ENCODE results near the gene PCIF1. TPM values are rescaled to one million over a fixed set of nuclear protein-coding genes. Genes with fewer than 3 reads are reported as not detected.
A peak's percentile ranks its signal among the peaks of the same experiment; 100 is the strongest.

The PCIF1 gene
- total RNA-seq, 1 experiment from 2014 or later = 26.8 TPM

GRCh38 chr20:45920462-45921336 is 13.8 kb upstream of the PCIF1 start:
- H2AFZ ChIP-seq (ENCODE audit: low read length) = no peak overlapping the region
- H4K8ac ChIP-seq (replicated peaks; ENCODE audit: insufficient read length, low read depth, low read length) = no peak overlapping the region
- no peak overlapping the region for H3K56ac ChIP-seq (ENCODE audit: insufficient read length, low read depth, low read length)
- no peak overlapping the region for H2AK5ac ChIP-seq (ENCODE audit: insufficient read length, low read length)
- no peak overlapping the region for H3K14ac ChIP-seq (ENCODE audit: insufficient read depth, low read length)
- no peak overlapping the region for H3K18ac ChIP-seq (ENCODE audit: insufficient read length, low read depth, low read length)
- H3K27ac Mint-ChIP-seq = peak overlapping the region in 1 of 3 experiments; percentile 47; a peak in 2 of 7 replicates
- no peaks in the 10 kb centered on the region for H4K20me1 ChIP-seq (ENCODE audit: control insufficient read depth, insufficient read depth, insufficient read length)
- H3K27ac ChIP-seq (ENCODE audit: insufficient read length, low read depth, low read length) = no peak overlapping the region
- H3K4me3 Mint-ChIP-seq = no peak overlapping the region
- no peaks in the 10 kb centered on the region for H3K79me1 ChIP-seq (ENCODE audit: insufficient read depth, low read depth, low read length, poor library complexity, severe bottlenecking)
- no peak for TF ChIP-seq CTCF (conservative IDR thresholded peaks at IDR 0.05)
- no peak overlapping the region for H3K9ac ChIP-seq (ENCODE audit: extremely low read depth, insufficient read length, low read length)
- no peak overlapping the region for H4K5ac ChIP-seq (ENCODE audit: insufficient read length, low read depth, low read length)
- H2BK20ac ChIP-seq (ENCODE audit: low read depth, low read length, poor library complexity, severe bottlenecking) = no peak overlapping the region
- no peaks in the 10 kb centered on the region for H3K79me2 ChIP-seq (ENCODE audit: insufficient read depth, low read length)
- H3K23ac ChIP-seq (ENCODE audit: insufficient read length, low read depth, low read length) = no peak overlapping the region
- no peak overlapping the region for H2BK12ac ChIP-seq (ENCODE audit: insufficient read length, low read depth, low read length)
- no peak overlapping the region for H2BK120ac ChIP-seq (ENCODE audit: low read depth, low read length, poor library complexity, severe bottlenecking)
- no peak overlapping the region for H3T11ph ChIP-seq (ENCODE audit: low read length)
- H2BK15ac ChIP-seq (ENCODE audit: low read depth, low read length) = no peak overlapping the region
- no peak overlapping the region for H4K91ac ChIP-seq (ENCODE audit: insufficient read length, low read depth, low read length)
- no peak overlapping the region for H3K4me2 ChIP-seq (ENCODE audit: insufficient read depth, insufficient read length, low read length)
- no peak overlapping the region for H2BK5ac ChIP-seq (ENCODE audit: insufficient read length, low read length)
- H3K9me3 Mint-ChIP-seq = no peaks in the 10 kb centered on the region
- H3K4ac ChIP-seq (ENCODE audit: low read depth, low read length) = no peak overlapping the region
- H3K27me3 ChIP-seq (ENCODE audit: insufficient read depth, low read length) = no peaks in the 10 kb centered on the region
- H3K36me3 Mint-ChIP-seq (ENCODE audit: insufficient read depth in 1 of 3, low read depth in 3 of 3) = no peaks in the 10 kb centered on the region
- no peaks in the 10 kb centered on the region for H3K4me1 ChIP-seq (ENCODE audit: insufficient read depth, low read length)
- H3K9me3 ChIP-seq (ENCODE audit: control insufficient read depth, low read depth, low read length) = no peaks in the 10 kb centered on the region
- no peaks in the 10 kb centered on the region for H3K23me2 ChIP-seq (ENCODE audit: insufficient read length, low read depth, low read length, poor library complexity, severe bottlenecking)
- no CpG with 5 or more reads among the region's 9 CpGs for whole genome bisulfite sequencing (ENCODE audit: extremely low coverage, insufficient read length, low lambda C conversion rate)
- DNase-seq = no peak
- peaks cover 6% of the 10 kb centered on the region for H3K27me3 Mint-ChIP-seq (ENCODE audit: low read depth)
- peaks cover 10 to 20% of the 10 kb centered on the region in 2 experiments; a peak in 3 of 4 replicates for H3K4me1 Mint-ChIP-seq
